Upper lobe of right lung (tissue), 1 donor: ENCODE measurements around the gene TMEM167B. TPM values are rescaled to one million over a fixed set of nuclear protein-coding genes. Genes with fewer than 3 reads are reported as not detected.

Experiments
- ATAC-seq: fragments of 200-7000 bp; cut with Tn5 transposase; one replicate; pipeline ENCODE4 v1.9.1; 2020; ENCODE audit warnings: mild to moderate bottlenecking, moderate library complexity
- DNase-seq: peaks from one replicate; pipeline ENCODE4 v3.0.0-alpha.2; 2020
- H3K27ac ChIP-seq: fragments of 200-600 bp; one replicate; pipeline ENCODE4 v1.8.0; 2022
- H3K27me3 ChIP-seq: fragments of 200-600 bp; one replicate; pipeline ENCODE4 v1.8.0; 2022; ENCODE audit warnings: mild to moderate bottlenecking
- H3K36me3 ChIP-seq: fragments of 200-600 bp; one replicate; pipeline ENCODE4 v1.8.0; 2022
- H3K4me1 ChIP-seq: fragments of 200-600 bp; one replicate; pipeline ENCODE4 v1.8.0; 2022
- H3K4me3 ChIP-seq: fragments of 200-600 bp; one replicate; pipeline ENCODE4 v1.8.0; 2022; ENCODE audit warnings: mild to moderate bottlenecking
- H3K9me3 ChIP-seq: fragments of 200-600 bp; one replicate; pipeline ENCODE4 v1.8.0; 2022
- CTCF ChIP-seq: fragments of 200-600 bp; IDR thresholded peaks from one replicate; pipeline ENCODE4 v1.8.0; 2022; ENCODE audit warnings: antibody characterized with exemption
- intact Hi-C: fragments of 100-400 bp; cut with DNase I; formaldehyde crosslinking; loops from one replicate; pipeline ENCODE4 v1.11.0; 2022
- total RNA-seq: library from RNA; stranded (reverse); fragmentation: NEBNext Ultra II Directional; extraction: Animal tissue kit (Norgen Biotek cat#: 25700); gene quantifications from one replicate; pipeline ENCODE4 v1.2.1, GENCODE V29; 2021
- donor health status: DM: no; HTN: yes; CAD: no; lungs with severe emphysema.

Gene TMEM167B
- total RNA-seq, 1 donor from 2014 or later = 49.7 TPM

DNA sequence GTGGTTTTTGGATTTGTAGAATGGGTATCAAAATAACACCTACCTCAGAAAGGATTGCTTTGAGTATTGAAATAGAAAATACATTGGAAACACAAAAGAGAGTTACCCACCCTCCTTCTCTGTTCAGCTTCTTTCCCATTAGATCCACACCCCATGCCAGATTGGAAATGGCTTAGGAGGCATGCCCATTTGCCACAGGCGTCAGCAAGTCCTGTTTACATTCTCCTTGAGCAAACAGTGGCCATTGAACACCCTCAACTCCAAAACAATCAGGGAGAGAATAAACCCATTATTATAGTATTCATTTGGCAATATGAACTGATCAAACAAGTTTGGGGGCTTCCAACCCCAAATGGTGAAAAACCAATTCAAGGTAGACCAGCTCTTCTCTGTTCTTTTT is 25.7 kb downstream of the TMEM167B start:
- TF ChIP-seq CTCF = no peak
- DNase-seq = no peak

DNA sequence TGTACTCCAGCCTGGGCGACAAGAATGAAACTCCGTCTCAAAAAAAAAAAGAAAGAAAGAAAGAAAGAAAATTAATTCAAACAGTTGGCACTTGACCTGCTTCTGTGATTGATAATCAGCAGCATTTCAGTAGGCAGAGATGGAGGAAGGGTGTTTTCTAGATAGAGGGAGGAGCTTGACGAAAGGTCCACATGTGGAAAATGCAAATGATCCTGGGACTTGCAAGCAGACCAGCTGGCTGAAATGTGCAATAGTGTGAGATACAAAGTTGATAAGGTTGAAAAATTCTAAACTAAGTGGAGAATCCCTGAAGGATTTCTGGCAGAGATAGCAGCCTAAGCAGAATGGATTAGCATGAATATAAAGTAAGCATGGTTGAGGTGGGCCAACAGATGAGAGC is 27.5 kb downstream of the TMEM167B start:
- H3K36me3 ChIP-seq = no peaks in the 10 kb centered on the region
- H3K27ac ChIP-seq = no peak overlapping the region
- peaks cover 40% of the 10 kb centered on the region for H3K27me3 ChIP-seq
- H3K4me3 ChIP-seq = no peak overlapping the region
- DNase-seq (no peak), ATAC-seq (no peak)
- H3K9me3 ChIP-seq = no peaks in the 10 kb centered on the region
- H3K4me1 ChIP-seq = peaks cover 10% of the 10 kb centered on the region
- intact Hi-C loops = no loop called here
- TF ChIP-seq CTCF = no peak

More for the DNA sequence above, 25.7 kb downstream of the TMEM167B start:
- peaks cover 19% of the 10 kb centered on the region for H3K4me1 ChIP-seq
- H3K9me3 ChIP-seq = no peaks in the 10 kb centered on the region
- H3K4me3 ChIP-seq = no peak overlapping the region
- ATAC-seq = no peak
- H3K27me3 ChIP-seq = peaks cover 40% of the 10 kb centered on the region
- intact Hi-C loops = no loop called here
- no peak overlapping the region for H3K27ac ChIP-seq
- no peaks in the 10 kb centered on the region for H3K36me3 ChIP-seq

DNA sequence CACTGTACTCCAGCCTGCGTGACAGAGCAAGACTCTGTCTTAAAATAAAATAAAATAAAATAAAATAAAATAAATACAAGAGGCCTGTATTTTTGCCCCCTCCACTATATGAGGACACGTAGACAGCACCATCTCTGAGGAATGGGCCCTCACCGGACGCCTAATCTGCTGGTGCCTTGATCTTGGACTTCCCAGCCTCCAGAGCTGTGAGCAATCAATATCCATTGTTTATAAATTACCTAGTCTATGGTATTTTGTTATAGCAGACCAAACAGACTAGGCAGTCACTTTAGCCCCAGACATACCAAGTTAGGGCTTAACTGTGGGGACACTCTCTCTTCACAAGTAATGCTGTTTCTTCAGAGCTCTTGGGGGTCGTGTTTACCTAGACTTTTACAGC is 29.8 kb downstream of the TMEM167B start:
- intact Hi-C loops = no loop called here
- no peaks in the 10 kb centered on the region for H3K9me3 ChIP-seq
- no peak for DNase-seq
- H3K4me1 ChIP-seq = no peaks in the 10 kb centered on the region
- no peak for TF ChIP-seq CTCF
- H3K27ac ChIP-seq = no peak overlapping the region
- peaks cover 21% of the 10 kb centered on the region for H3K27me3 ChIP-seq
- H3K36me3 ChIP-seq = no peaks in the 10 kb centered on the region
- H3K4me3 ChIP-seq = no peak overlapping the region
- ATAC-seq = no peak

- no peak overlapping the region for H3K4me3 ChIP-seq
- ATAC-seq (no peak), DNase-seq (no peak)
- no peaks in the 10 kb centered on the region for H3K27me3 ChIP-seq
- no peak for TF ChIP-seq CTCF
- H3K36me3 ChIP-seq = no peaks in the 10 kb centered on the region
- no peaks in the 10 kb centered on the region for H3K9me3 ChIP-seq
- peaks cover 6% of the 10 kb centered on the region for H3K4me1 ChIP-seq
- intact Hi-C loops = no loop called here
- H3K27ac ChIP-seq = no peak overlapping the region
Measured at GRCh38 chr1:109131059-109131458, 40.5 kb downstream of the TMEM167B start.

- no peak for ATAC-seq
- Histone ChIP-seq H3K4me3 (no peak overlapping the region), H3K27ac (no peak overlapping the region), H3K4me1 (peaks cover 6% of the 10 kb centered on the region), H3K9me3 (no peaks in the 10 kb centered on the region), H3K36me3 (no peaks in the 10 kb centered on the region), H3K27me3 (no peaks in the 10 kb centered on the region)
- intact Hi-C loops = no loop called here
- DNase-seq = no peak
- no peak for TF ChIP-seq CTCF
Measured at GRCh38 chr1:109131800-109132199, 41.2 kb downstream of the TMEM167B start.

DNA sequence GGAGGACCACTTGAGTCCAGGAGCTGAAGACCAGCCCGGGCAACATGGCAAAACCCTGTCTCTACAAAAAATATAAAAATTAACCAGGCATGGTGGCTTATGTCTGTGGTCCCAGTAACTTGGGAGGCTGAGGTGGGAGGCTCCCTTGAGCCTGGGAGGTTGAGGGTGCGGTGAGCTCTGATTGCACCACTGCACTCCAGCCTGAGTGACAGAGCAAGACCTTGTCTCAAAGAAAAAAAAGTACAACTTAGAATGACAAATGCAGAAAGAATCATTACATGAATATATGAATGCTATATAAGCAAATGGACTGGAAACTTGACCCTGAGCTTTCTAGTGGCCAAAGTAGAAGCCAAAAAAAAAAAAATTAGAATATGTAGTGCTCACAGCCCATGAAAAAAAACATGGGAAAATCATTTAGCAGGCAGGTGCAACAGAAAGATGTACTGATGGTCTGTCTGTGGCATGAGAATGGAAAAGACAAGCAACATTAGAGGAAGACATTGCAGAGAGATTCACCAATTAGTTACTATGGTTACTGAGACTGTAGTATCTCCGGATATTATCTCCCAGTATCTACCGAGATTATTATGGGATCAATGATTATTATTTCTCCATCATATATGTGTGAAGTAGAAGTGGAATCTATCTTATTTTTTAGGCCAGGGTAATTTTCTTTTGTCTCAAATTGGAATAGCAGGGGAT is 42.6 kb downstream of the TMEM167B start:
- intact Hi-C loops = no loop called here
- ATAC-seq = no peak
- H3K27ac ChIP-seq = no peak overlapping the region

More for the DNA sequence above, 42.6 kb downstream of the TMEM167B start:
- Histone ChIP-seq H3K9me3 (no peaks in the 10 kb centered on the region), H3K4me3 (no peak overlapping the region), H3K27me3 (no peaks in the 10 kb centered on the region), H3K36me3 (no peaks in the 10 kb centered on the region), H3K4me1 (peaks cover 6% of the 10 kb centered on the region)
- no peak for TF ChIP-seq CTCF
- DNase-seq = no peak
